Myometrial cell (primary cell): ENCODE measurements around the gene ECT2. TPM values are rescaled to one million over a fixed set of nuclear protein-coding genes. Genes with fewer than 3 reads are reported as not detected.

Experiments
- total RNA-seq: library from RNA; depleted of rRNA; stranded (reverse); fragments of >200 nt; gene quantifications from 2 replicates; pipeline ENCODE4 v1.2.3, GENCODE V29; 2015

The ECT2 gene, protein sequence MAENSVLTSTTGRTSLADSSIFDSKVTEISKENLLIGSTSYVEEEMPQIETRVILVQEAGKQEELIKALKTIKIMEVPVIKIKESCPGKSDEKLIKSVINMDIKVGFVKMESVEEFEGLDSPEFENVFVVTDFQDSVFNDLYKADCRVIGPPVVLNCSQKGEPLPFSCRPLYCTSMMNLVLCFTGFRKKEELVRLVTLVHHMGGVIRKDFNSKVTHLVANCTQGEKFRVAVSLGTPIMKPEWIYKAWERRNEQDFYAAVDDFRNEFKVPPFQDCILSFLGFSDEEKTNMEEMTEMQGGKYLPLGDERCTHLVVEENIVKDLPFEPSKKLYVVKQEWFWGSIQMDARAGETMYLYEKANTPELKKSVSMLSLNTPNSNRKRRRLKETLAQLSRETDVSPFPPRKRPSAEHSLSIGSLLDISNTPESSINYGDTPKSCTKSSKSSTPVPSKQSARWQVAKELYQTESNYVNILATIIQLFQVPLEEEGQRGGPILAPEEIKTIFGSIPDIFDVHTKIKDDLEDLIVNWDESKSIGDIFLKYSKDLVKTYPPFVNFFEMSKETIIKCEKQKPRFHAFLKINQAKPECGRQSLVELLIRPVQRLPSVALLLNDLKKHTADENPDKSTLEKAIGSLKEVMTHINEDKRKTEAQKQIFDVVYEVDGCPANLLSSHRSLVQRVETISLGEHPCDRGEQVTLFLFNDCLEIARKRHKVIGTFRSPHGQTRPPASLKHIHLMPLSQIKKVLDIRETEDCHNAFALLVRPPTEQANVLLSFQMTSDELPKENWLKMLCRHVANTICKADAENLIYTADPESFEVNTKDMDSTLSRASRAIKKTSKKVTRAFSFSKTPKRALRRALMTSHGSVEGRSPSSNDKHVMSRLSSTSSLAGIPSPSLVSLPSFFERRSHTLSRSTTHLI
- 51.9 and 55.9 TPM in 2 replicates for total RNA-seq

DNA sequence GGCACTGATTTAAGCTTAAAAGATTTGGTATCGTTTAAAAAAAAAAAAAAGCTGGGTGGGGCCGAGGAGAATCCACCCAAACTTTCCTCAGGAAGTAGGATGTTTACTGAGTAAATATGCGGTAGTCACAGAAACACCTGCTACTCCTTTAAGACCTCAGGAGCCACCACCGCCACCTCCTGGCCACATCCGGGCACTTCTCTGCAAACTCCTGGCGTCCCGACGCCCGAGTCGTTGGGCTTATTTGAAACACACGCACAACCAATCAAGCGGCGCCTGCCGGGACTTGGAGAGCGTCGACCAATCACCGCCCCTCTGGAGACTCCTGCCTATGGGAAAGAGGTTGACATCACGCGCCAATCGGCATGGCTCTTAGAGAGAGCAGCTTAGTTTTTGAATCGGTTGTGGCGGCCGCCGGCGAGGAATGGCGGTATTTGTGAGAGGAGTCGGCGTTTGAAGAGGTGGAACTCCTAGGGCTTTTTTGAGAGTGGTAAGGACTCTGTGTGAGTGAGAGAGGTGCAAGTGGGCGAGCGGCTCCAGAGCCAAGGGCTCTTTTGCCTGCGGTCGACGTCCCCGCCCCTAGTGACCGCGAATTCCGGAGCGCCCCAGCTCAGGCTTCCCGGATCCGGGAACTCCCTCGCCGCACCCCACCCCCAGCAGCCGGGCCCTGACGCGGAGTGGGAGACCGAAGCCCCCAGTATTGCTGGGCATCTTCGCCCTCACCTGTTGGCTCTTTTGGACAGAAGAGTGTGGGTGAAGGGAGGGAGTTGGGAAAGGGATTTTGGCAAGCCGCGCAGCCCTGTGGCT, at the start of gene ECT2:
ECT2 (plus strand) TSS at position 359 of the 807 bp plus-strand sequence. CDS start 3,805 bp downstream, outside the sequence.

DNA sequence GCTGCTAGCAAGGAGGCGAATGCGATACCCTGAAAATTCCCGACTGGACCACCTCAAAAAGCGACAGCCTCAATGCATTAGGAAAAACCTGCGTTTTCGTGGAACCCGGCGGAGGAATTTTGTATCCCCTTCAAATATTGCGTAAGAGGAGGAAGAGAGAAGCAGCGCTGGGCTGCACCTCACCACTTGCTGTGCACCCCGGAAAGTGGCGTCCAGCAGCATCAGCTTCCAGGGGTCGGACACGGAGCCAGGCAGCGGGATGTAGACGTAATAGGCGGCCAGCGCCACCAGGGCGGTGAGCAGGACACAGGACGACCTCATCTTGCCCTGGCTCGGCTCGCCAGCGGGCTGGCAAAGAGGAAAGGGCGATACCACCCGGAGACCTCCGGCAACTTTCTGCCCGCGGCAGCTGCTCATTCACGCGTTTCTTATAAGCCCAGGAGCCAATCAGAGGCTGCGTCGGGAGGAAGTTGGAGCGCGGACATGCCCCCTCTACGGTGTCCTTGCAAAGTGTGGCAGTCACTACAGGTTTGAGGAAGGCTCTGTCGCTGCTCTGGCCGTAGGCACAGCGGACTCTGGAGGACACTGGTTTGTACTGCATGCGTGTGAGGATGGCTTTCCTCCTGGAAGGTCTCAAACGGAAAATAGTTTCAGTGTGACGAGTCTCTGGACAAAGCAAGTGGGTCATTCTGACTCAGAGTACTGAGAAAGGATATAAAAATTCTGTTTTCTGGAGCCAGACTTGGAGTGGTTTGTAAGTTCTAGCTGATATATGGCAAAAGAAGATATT, 39.7 kb upstream of the ECT2 start, which contains the start of gene NCEH1:
NCEH1 (minus strand) TSS at position 404 of the 790 bp plus-strand sequence; CDS start at position 321, 83 bp downstream.

Other genes starting within 250 kb of the ECT2 start
- 1.7 and 6.0 TPM in 2 replicates for gene TNFSF10, start 227.3 kb upstream of the ECT2 start, total RNA-seq
- 12.2 and 25.1 TPM in 2 replicates for gene NCEH1, start 39.7 kb upstream of the ECT2 start, total RNA-seq